Activated CD4-positive, alpha-beta T cell treated with anti-CD3 and anti-CD28 coated beads, Interleukin-2, Interleukin-4, amounts not matched to agents 100 ng/mL and 50 ng/mL, durations not matched to agents 16 hours and 8 hours (primary cell): ENCODE measurements around the gene SMYD3.

Experiments used
- DNase-seq: peaks from one replicate; pipeline ENCODE4 v3.0.0-alpha.2; 2020; ENCODE audit warnings: low spot score

SMYD3 gene

GRCh38 chr1:246306415-246307037 is 200.6 kb downstream of the SMYD3 start:
- peak; percentile 30 for DNase-seq

GRCh38 chr1:246304484-246305259 is 202.4 kb downstream of the SMYD3 start:
- no peak for DNase-seq

- DNase-seq: no peak
Observed at GRCh38 chr1:246302711-246303317, 204.3 kb downstream of the SMYD3 start.

- DNase-seq: no peak
Observed at GRCh38 chr1:246302251-246302625, 204.8 kb downstream of the SMYD3 start.

- DNase-seq: no peak
Observed at GRCh38 chr1:246301553-246302250, 205.4 kb downstream of the SMYD3 start.

GRCh38 chr1:246300626-246301549 is 206.2 kb downstream of the SMYD3 start:
- DNase-seq: no peak

GRCh38 chr1:246297279-246298265 is 209.5 kb downstream of the SMYD3 start:
- DNase-seq: no peak

- no peak for DNase-seq
Observed at GRCh38 chr1:246295968-246296367, 211.1 kb downstream of the SMYD3 start.

- DNase-seq: no peak
Observed at GRCh38 chr1:246295340-246295739, 211.7 kb downstream of the SMYD3 start.

GRCh38 chr1:246294263-246294662 is 212.8 kb downstream of the SMYD3 start:
- no peak for DNase-seq

- no peak for DNase-seq
Observed at GRCh38 chr1:246293366-246294121, 213.5 kb downstream of the SMYD3 start.

- no peak for DNase-seq
Observed at GRCh38 chr1:246292571-246292970, 214.5 kb downstream of the SMYD3 start.

GRCh38 chr1:246291127-246291526 is 216.0 kb downstream of the SMYD3 start:
- no peak for DNase-seq

- no peak for DNase-seq
Observed at GRCh38 chr1:246283771-246284410, 223.2 kb downstream of the SMYD3 start.

- DNase-seq: no peak
Observed at GRCh38 chr1:246281639-246282038, 225.4 kb downstream of the SMYD3 start.

- no peak for DNase-seq
Observed at GRCh38 chr1:246281195-246281594, 225.9 kb downstream of the SMYD3 start.

- no peak for DNase-seq
Observed at GRCh38 chr1:246280551-246280950, 226.5 kb downstream of the SMYD3 start.

- no peak for DNase-seq
Observed at GRCh38 chr1:246279402-246279801, 227.7 kb downstream of the SMYD3 start.

- DNase-seq: no peak
Observed at GRCh38 chr1:246278371-246278770, 228.7 kb downstream of the SMYD3 start.
